GM15510 (cell line): ENCODE measurements around the gene LRRC45.

Experiments used
- POLR2A ChIP-seq: IDR thresholded peaks from 3 replicates; pipeline ENCODE4 v1.6.1; 2011; ENCODE audit warnings: borderline replicate concordance; ENCODE audit not compliant: insufficient read length; ENCODE audit errors: extremely low read depth

Gene LRRC45

DNA sequence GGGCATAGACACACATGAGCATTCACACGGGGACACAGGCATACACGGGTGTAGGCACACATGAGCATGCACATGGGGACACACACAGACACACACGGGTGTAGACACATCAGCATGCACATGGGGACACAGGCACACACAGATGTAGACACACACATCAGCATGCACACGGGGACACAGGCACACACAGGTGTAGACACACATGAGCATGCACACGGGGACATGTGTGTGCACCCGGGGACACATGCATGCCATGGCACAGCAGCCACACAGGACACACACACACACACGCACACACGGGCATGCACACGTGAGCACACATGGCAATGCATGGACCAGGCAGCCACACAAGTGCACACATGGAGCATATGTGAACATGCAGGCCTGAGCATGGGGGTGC lies 19.5 kb downstream of the LRRC45 start:
- no peak for TF ChIP-seq POLR2A

DNA sequence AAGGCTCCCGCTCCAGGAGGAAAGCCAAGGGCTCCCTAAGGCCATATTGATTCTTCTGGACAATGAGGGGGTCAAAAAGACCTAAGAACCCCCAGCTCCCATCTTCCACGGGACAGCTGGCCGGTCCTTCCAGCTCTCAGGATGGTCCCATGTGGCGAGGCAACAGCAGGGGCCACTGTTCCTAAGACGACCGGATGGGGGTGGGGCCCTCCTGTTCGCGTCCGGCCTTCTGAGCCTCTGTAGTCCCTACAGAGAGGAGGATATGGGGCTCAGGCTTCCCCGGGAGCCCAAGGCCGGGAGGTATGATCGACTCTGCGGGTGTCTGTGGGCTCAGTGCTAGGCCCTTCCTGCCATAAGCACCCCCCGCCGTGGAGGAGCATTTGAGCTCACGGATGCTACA lies 20.4 kb downstream of the LRRC45 start:
- TF ChIP-seq POLR2A, result no peak

DNA sequence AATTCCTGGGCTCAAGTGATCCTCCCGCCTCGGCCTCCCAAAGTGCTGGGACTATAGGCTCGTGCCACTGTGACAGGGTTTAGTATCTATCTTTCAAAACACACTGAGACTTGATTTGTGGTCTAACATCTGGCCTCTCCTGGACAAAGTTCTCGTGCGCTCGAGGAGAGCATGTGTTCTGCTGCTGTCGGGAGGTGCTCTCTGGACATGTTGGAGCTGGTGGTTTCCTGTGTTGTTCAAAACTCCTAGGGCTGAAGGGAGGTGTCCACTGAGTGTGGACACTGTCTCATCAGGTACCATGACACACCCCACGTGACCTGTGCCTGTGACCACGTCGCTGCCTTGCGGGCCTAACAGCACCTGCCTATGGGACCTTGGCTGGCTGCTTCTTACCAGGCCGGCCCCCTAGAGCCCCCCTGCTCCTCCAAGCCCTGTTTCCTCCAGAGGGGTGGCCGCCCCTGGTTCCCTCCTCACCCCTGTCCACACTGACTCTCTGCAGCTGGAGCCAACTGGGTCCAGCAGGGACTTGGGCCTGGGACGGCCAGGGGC lies 22.9 kb downstream of the LRRC45 start:
- TF ChIP-seq POLR2A, result no peak

DNA sequence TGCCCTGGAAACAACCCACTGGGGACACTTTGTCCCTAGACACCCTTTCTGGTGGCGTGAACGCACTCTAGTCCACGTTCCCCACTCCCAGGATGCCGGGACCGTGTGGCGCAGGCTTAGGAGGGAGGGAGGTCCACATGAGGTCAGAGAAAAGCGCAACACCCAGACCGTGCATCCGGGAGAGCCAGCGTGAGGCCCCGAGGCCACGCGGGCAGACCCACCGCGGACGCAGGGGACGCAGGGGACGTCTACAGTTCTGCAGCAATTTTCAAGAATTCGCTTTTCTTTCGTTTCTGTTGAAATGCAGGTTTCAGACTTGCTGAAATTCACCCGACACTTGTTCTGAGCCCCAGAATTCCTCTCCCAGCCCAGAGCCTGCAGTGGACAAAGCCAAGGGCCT lies 23.8 kb downstream of the LRRC45 start:
- TF ChIP-seq POLR2A, result no peak

DNA sequence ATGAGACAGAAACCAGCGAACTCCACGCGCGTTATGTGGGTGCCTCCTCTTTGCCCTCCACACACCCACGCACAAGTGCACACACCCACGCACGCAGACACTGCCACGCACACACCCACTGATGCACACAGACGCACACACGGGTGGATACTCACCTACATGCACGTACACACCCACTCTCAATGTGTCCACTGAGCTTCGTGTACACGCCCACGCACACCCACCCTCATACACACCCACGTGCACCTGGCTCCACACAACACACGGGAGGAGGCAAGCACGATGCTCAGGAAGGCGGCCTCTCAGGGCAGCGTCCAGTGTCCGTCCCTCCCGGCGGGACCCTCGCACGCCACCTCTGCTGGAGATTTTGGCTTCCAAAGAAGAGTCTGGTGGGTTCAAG lies 24.3 kb downstream of the LRRC45 start:
- TF ChIP-seq POLR2A, result no peak

DNA sequence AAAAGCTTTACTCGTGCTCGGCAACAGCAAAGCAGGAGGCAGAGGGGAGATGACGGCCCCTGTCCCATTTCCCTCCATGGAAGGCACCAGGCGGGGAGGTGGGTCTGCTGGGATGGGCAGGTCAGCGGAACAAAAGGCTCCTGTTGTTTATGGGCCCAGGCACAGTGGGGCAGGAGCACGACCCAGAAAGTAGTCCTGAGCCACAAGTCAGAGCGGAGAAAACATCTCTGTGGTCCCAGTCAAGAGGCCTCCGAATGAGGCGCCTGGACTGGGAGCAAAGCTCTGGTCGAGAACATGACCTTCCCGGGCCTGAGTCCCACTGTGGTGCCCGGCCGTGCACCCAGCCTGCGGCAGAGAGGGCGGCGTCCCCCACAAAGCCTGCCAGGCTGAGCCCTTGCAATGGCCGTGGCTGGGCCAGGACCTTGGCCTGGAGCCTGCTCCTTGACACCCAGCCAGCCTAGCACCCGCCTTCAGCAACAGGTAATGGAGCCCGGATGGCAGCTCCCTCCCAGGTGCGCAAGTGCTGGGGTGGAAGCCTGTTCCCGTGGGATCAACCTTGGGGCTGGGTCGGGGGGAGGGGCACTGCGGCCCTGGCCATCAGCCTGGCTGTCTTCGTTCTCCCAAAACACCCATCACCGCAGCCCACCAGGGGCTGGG lies 24.9 kb downstream of the LRRC45 start:
- no peak for TF ChIP-seq POLR2A

DNA sequence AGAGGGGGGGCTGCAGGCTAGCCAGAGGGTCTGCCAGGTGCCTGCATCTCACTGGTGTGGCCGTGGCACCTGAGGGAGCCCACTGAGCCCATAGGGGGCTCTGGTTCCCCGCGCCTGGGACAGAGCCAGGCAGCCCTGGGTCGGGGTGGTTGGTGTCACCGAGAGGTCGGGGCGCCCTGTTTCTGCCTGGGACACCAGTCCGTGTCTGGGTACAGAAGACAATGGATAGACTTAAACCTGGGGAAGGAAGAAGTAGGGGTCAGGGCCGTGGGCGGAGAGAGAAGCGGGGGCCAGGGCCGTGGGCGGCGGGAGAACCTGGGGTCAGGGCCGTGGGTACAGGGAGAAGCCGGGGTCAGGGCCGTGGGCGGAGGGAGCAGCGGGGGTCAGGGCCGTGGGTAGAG lies 25.5 kb downstream of the LRRC45 start:
- TF ChIP-seq POLR2A, result no peak

DNA sequence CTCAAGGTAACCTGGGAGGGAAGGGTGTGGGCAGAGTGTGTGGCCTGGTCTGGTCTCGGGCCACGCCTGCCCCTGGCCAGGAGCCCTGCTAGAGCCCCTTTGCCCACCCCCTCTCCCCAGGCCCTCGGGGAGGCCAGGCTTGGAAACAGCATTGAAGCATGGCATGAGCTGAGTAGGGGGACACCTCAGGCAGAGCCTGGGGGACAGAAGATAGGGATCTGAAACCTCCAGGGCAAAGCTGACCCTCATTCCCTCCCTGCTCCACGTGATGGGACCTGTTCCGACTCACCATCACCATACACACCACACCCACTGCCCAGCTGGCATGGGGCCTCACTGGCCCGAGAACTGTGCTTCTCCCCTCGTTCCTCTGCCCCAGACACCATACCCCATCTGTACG lies 26.0 kb downstream of the LRRC45 start:
- no peak for TF ChIP-seq POLR2A

DNA sequence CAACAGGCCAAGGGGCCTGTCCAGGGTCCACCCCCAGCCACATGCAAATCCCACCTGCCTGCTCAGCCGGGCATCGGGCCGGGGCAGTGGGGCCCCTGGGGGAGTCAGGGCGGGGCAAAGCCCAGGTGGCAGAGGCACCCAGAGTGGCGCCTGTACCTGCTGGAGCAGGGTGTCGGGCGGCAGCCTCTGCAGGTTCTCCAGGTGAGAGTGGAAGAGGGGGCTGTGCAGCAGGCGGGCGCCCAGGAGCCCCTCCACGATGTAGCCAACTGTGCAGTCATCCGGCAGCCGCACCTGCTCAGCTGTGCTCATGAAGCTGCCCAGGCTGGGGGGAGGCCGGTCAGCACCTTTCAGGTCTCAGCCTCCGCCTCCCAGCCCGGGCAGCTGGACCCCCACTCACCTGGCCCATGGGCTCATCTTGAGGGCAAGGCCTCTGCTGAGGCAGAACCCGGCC lies 26.4 kb downstream of the LRRC45 start:
- no peak for TF ChIP-seq POLR2A

DNA sequence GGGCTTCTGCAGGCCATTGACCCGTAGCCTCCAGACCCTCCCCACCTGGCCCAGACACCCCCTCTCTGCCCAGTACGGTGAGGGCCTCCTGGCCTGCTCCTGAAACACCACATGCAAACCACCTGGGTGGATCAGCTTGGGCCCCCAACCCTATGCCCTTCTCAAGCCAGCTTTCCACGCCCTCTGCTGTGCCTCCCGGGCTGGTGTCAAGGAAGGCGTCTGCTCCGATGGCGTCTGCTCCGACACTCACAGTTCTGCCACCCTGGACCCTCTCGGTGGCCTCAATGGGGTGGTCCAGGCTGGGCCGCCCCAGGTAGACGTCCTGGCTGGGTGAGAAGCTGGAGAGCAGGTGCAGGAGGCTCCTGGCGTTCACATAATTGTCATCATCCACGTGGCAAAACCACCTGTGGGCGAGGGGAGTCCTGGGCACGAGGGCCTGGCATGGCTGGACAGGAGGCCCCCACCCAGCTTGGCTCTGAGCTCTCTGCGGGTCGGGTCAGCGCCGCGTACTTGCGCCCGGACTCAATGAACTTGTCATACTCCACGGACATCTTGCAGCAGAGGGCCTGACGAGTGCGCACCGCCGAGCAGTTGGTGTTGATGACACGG lies 27.2 kb downstream of the LRRC45 start:
- no peak for TF ChIP-seq POLR2A

DNA sequence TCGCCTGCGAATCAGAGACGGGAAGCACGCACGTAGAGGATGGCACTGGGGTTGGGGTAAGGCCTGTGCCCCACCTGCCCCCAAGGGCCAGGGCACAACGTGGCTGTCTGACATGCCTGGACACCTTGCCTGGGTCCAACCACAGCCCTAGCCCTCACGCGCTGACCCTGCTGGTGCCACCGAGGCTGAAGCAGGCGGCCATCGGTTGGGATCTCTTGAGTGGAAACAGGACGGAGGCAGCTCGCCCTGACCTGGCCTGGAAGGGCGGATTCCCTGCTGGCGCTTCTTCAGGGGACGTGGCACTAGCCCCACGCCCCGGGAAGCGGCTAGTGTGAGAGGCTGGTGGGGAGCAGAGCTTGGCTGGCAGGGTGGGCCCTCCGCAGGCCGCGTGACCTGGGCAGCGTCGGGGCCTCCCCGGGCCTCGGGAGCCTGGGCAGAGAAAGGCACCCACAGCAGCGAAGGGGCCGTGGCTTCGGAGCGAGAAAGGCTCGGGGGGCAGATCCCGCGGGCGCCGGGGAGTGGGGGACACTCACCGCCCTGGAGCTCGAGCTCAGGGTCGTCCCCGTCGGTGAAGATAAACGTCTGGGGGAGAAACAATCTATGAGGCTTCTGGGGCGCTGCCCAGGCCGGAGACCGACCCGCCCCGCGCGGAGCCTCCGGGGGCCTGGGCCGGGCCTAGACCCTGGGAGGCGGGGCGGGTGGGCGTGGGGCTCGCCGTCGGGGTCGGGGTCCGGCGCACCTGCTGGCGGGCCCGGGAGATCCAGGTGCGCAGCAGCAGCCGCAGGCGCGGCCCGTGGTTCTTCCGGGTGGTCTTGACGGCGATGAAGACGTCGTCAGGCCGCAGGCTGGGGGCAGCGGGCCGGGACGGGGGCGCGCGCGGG lies 27.9 kb downstream of the LRRC45 start:
- no peak for TF ChIP-seq POLR2A

DNA sequence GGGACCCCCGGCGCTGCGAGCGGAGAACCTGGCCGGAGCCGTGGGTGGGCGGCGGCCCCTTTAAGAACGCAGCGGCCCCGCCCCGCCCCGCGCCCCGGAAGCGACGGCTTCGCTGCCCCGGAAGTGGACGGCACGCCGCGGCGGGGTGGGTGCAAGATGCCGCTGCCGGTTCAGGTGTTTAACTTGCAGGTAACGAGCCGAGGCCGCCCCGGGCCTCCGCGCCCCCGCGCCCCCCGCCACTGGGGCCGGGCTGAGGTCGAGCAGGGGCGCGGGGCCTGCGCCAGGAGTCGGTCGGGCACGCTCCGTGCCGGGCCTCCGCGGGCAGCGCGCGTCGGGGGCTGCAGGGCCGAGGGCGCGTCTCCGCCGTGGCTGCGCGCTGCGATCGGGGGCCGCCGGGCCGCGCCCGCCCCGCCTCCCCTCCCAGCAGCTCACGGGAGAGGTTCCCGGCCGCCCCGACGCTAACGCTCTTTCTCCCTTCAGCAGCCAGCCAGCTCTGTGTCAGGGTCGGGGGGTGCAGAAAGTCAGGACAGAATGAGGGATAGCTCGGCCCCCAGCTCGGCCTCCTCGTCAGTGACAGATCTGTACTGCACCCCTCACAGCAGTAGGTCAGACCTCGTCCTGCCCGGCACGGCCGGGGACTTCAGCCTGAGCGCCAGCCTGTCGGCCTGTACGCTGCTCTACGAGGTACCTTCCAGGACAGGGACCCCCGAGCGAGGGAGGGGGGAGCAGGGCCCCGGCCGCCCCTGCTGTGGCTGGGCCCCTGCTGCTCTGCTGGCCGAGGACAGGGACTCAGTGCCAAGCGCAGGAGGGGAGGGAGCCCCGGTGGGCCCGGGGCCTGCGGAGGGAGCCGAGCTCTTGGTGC lies 28.9 kb downstream of the LRRC45 start, which contains the start of the genes GPS1 and RFNG:
GPS1 (plus strand) TSS at position 123 of the 862 bp plus-strand sequence; CDS start at position 157, 34 bp downstream.
RFNG (minus strand) TSS at position 36 of the 862 bp plus-strand sequence. CDS start 45 bp downstream, outside the sequence.
- peak; percentile 58 for TF ChIP-seq POLR2A

DNA sequence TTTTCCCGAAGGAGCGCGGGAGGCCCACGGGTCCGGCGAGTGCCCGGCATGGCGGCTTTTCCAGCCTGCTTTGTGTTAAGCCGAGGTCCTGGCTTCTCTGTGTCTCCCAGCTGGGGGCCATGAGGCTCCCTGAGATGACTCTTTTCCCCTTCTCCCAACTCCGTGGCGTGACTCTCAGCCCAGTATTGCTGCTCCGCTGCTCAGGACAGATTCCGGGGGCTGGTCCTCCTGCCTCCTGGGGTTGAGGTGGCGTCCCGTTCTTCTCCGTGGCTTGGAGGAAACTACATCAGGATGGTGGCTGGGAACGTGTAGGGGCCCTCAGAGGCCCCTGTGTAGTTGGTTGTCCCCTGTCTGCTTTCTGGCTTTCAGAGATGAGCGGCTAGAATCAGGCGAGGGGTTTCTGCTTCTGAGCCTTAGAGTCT lies 29.5 kb downstream of the LRRC45 start:
- no peak for TF ChIP-seq POLR2A

DNA sequence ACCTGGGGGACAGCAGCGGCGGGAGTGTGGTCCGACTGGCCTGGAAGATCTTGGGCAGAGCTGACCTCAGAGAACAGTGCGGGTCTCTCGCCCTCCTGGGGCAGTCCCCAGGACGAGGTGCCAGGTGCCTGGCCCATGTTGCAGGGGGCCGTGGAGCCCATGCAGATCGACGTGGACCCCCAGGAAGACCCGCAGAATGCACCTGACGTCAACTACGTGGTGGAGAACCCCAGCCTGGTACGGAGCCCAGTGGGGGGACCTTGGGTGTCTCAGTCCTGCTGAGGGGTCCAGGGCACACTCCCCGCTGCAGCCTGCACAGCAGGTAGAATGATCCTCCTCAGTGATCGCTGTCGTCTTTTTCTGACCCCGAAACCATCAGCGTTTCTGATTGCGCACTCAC lies 30.0 kb downstream of the LRRC45 start:
- TF ChIP-seq POLR2A, result no peak
